Right renal pelvis (tissue), 4 donors: ENCODE data around the gene PARVB. TPM values are rescaled to one million over a fixed set of nuclear protein-coding genes. Genes with fewer than 3 reads are reported as not detected.

ENCODE experiments used
- DNase-seq, 4 donors: peaks; one replicate each; pipeline ENCODE4 v3.0.0-alpha.2; 2013; ENCODE audit warnings: low read depth in 4 of 4, low spot score in 3 of 4, missing footprints in 1 of 4
- polyA plus RNA-seq, 4 donors: library from polyadenylated mRNA; unstranded; fragments of 120-200 nt; gene quantifications; one replicate each; pipeline ENCODE4 v1.2.1, GENCODE V29; 2013; ENCODE audit not compliant: insufficient read length in 4 of 4

Gene PARVB
- polyA plus RNA-seq, 4 donors = 21.2 to 25.0 (median 23.0) TPM

GRCh38 chr22:44207173-44207980, 183.3 kb downstream of the PARVB start:
- DNase-seq = no peak

GRCh38 chr22:44207981-44208317, 183.8 kb downstream of the PARVB start:
- DNase-seq = no peak

GRCh38 chr22:44209343-44209742, 185.2 kb downstream of the PARVB start:
- no peak for DNase-seq

- DNase-seq = no peak
These were observed 186.6 kb downstream of the PARVB start for GRCh38 chr22:44210722-44211121.

- no peak for DNase-seq
These were observed 187.3 kb downstream of the PARVB start for GRCh38 chr22:44211256-44211945.

GRCh38 chr22:44211946-44212930, 188.1 kb downstream of the PARVB start:
- no peak for DNase-seq

GRCh38 chr22:44212936-44213335, 188.8 kb downstream of the PARVB start:
- no peak for DNase-seq

- DNase-seq = no peak
These were observed 189.5 kb downstream of the PARVB start for GRCh38 chr22:44213489-44214043.

- DNase-seq = no peak
These were observed 190.1 kb downstream of the PARVB start for GRCh38 chr22:44214187-44214586.

- DNase-seq = no peak
These were observed 190.7 kb downstream of the PARVB start for GRCh38 chr22:44214764-44215163.

GRCh38 chr22:44215287-44215686, 191.2 kb downstream of the PARVB start:
- no peak for DNase-seq

- DNase-seq = no peak
These were observed 193.2 kb downstream of the PARVB start for GRCh38 chr22:44217346-44217745.

- DNase-seq = no peak
These were observed 194.0 kb downstream of the PARVB start for GRCh38 chr22:44218071-44218470.

GRCh38 chr22:44219101-44219870, 195.2 kb downstream of the PARVB start:
- DNase-seq = no peak

GRCh38 chr22:44220727-44221680, 196.9 kb downstream of the PARVB start:
- DNase-seq = no peak

- no peak for DNase-seq
These were observed 197.8 kb downstream of the PARVB start for GRCh38 chr22:44221710-44222475.
